H9 (cell line): ENCODE results near the gene P2RY14. TPM values are rescaled to one million over a fixed set of nuclear protein-coding genes. Genes with fewer than 3 reads are reported as not detected.

Experiments
- DNase-seq: peaks from one replicate; pipeline ENCODE4 v3.0.0-alpha.2; 2017
- H2AFZ ChIP-seq: one replicate; pipeline ENCODE4 v1.6.1; 2013; ENCODE audit warnings: mild to moderate bottlenecking, low read length, control low read depth, moderate library complexity
- H2AK5ac ChIP-seq: 2 replicates; pipeline ENCODE4 v1.6.1; 2013; ENCODE audit warnings: low read length, control low read depth, mixed read lengths; ENCODE audit not compliant: insufficient read length
- H2BK120ac ChIP-seq: one replicate; pipeline ENCODE4 v1.6.1; 2013; ENCODE audit warnings: low read depth, mild to moderate bottlenecking, low read length, control low read depth, inconsistent platforms; ENCODE audit not compliant: poor library complexity, severe bottlenecking
- H2BK12ac ChIP-seq: 2 replicates; pipeline ENCODE4 v1.6.1; 2013; ENCODE audit warnings: low read length, control low read depth, mixed read lengths, low read depth; ENCODE audit not compliant: insufficient read length
- H2BK15ac ChIP-seq: 2 replicates; pipeline ENCODE4 v1.6.1; 2013; ENCODE audit warnings: low read depth, low read length, control low read depth
- H2BK20ac ChIP-seq: one replicate; pipeline ENCODE4 v1.6.1; 2013; ENCODE audit warnings: low read depth, mild to moderate bottlenecking, low read length, control low read depth, inconsistent platforms; ENCODE audit not compliant: poor library complexity, severe bottlenecking
- H2BK5ac ChIP-seq: 2 replicates; pipeline ENCODE4 v1.6.1; 2013; ENCODE audit warnings: low read length, control low read depth, mixed read lengths; ENCODE audit not compliant: insufficient read length
- H3K14ac ChIP-seq: 2 replicates; pipeline ENCODE4 v1.6.1; 2013; ENCODE audit warnings: low read length, control low read depth; ENCODE audit not compliant: insufficient read depth
- H3K18ac ChIP-seq: 2 replicates; pipeline ENCODE4 v1.6.1; 2013; ENCODE audit warnings: low read depth, mild to moderate bottlenecking, mixed read lengths, low read length, control low read depth; ENCODE audit not compliant: insufficient read length
- H3K23ac ChIP-seq: 2 replicates; pipeline ENCODE4 v1.6.1; 2013; ENCODE audit warnings: low read length, control low read depth, mixed read lengths, low read depth; ENCODE audit not compliant: insufficient read length
- H3K23me2 ChIP-seq: 2 replicates; pipeline ENCODE4 v1.6.1; 2013; ENCODE audit warnings: low read depth, mild to moderate bottlenecking, mixed read lengths, low read length, control low read depth; ENCODE audit not compliant: insufficient read length, poor library complexity, severe bottlenecking
- H3K27ac ChIP-seq: 2 replicates; pipeline ENCODE4 v1.5.1; 2013; ENCODE audit warnings: low read length, control low read depth, mixed read lengths, low read depth; ENCODE audit not compliant: insufficient read length
- H3K27me3 ChIP-seq: 2 replicates; pipeline ENCODE4 v1.6.1; 2013; ENCODE audit warnings: low read length, control low read depth, inconsistent platforms; ENCODE audit not compliant: insufficient read depth
- H3K4ac ChIP-seq: 2 replicates; pipeline ENCODE4 v1.6.1; 2013; ENCODE audit warnings: low read depth, mild to moderate bottlenecking, control low read depth, inconsistent platforms, low read length, moderate library complexity
- H3K4me1 ChIP-seq: 2 replicates; pipeline ENCODE4 v1.6.1; 2013; ENCODE audit warnings: low read length, control low read depth, inconsistent platforms; ENCODE audit not compliant: insufficient read depth
- H3K4me2 ChIP-seq: 2 replicates; pipeline ENCODE4 v1.6.1; 2013; ENCODE audit warnings: low read length, control low read depth, mixed read lengths; ENCODE audit not compliant: insufficient read length, insufficient read depth
- H3K56ac ChIP-seq: 2 replicates; pipeline ENCODE4 v1.6.1; 2013; ENCODE audit warnings: low read depth, mild to moderate bottlenecking, mixed read lengths, low read length, control low read depth; ENCODE audit not compliant: insufficient read length
- H3K79me1 ChIP-seq: 2 replicates; pipeline ENCODE4 v1.6.1; 2013; ENCODE audit warnings: low read depth, mild to moderate bottlenecking, moderate library complexity, low read length, control low read depth, inconsistent platforms; ENCODE audit not compliant: insufficient read depth, poor library complexity, severe bottlenecking
- H3K79me2 ChIP-seq: 2 replicates; pipeline ENCODE4 v1.6.1; 2013; ENCODE audit warnings: low read length, control low read depth, inconsistent platforms; ENCODE audit not compliant: insufficient read depth
- H3K9ac ChIP-seq: 2 replicates; pipeline ENCODE4 v1.6.1; 2013; ENCODE audit warnings: low read length, control low read depth, mixed read lengths; ENCODE audit not compliant: insufficient read length; ENCODE audit errors: extremely low read depth
- H3K9me3 ChIP-seq: one replicate; pipeline ENCODE4 v1.6.1; 2013; ENCODE audit warnings: low read depth, low read length, inconsistent platforms; ENCODE audit not compliant: control insufficient read depth
- H3T11ph ChIP-seq: one replicate; pipeline ENCODE4 v1.6.1; 2013; ENCODE audit warnings: mild to moderate bottlenecking, low read length, control low read depth, inconsistent platforms
- H4K20me1 ChIP-seq: one replicate; pipeline ENCODE4 v1.6.1; 2013; ENCODE audit not compliant: control insufficient read depth, insufficient read length, insufficient read depth
- H4K5ac ChIP-seq: 2 replicates; pipeline ENCODE4 v1.6.1; 2013; ENCODE audit warnings: low read depth, mild to moderate bottlenecking, mixed read lengths, low read length, control low read depth; ENCODE audit not compliant: insufficient read length
- H4K8ac ChIP-seq: replicated peaks from 2 replicates; pipeline ENCODE4 v1.6.1; 2013; ENCODE audit warnings: low read length, control low read depth, mixed read lengths, low read depth; ENCODE audit not compliant: insufficient read length
- H4K91ac ChIP-seq: 2 replicates; pipeline ENCODE4 v1.6.1; 2013; ENCODE audit warnings: low read depth, mild to moderate bottlenecking, moderate library complexity, mixed read lengths, low read length, control low read depth; ENCODE audit not compliant: insufficient read length
- H3K27ac Mint-ChIP-seq, 3 experiments: 2 replicates in 2 of 3; 3 replicates in 1 of 3; pipeline ENCODE4 v1.8.0; 2020 to 2021; ENCODE audit warnings: mixed read lengths in 3 of 3, mild to moderate bottlenecking in 1 of 3, moderate library complexity in 1 of 3
- H3K27me3 Mint-ChIP-seq: 2 replicates; pipeline ENCODE4 v1.8.0; 2021; ENCODE audit warnings: low read depth, mild to moderate bottlenecking, moderate library complexity, mixed read lengths
- H3K36me3 Mint-ChIP-seq, 3 experiments: 2 replicates in 2 of 3; 3 replicates in 1 of 3; pipeline ENCODE4 v1.8.0; 2020 to 2021; ENCODE audit warnings: low read depth in 3 of 3, mixed read lengths in 3 of 3; ENCODE audit not compliant: insufficient read depth in 1 of 3
- H3K4me1 Mint-ChIP-seq, 2 experiments: 2 replicates each; pipeline ENCODE4 v1.8.0; 2020; ENCODE audit warnings: mixed read lengths in 2 of 2
- H3K4me3 Mint-ChIP-seq, 2 experiments: 2 replicates in 1 of 2; 3 replicates in 1 of 2; pipeline ENCODE4 v1.8.0; 2020 to 2021; ENCODE audit warnings: mild to moderate bottlenecking in 2 of 2, mixed read lengths in 2 of 2, moderate library complexity in 1 of 2
- H3K9me3 Mint-ChIP-seq, 2 experiments: 2 replicates in 1 of 2; 3 replicates in 1 of 2; pipeline ENCODE4 v1.8.0; 2020; ENCODE audit warnings: mild to moderate bottlenecking in 2 of 2, mixed read lengths in 2 of 2, moderate library complexity in 1 of 2
- WGBS: extraction: QIAGEN DNeasy Blood & Tissue Kit; methylation state at CpG from one replicate; pipeline ENCODE4 v1.1.7; 2013; ENCODE audit warnings: missing lambda C conversion rate, low lambda C conversion rate, mixed read lengths; ENCODE audit not compliant: insufficient read length; ENCODE audit errors: extremely low coverage; 5-methylcytosine and 5-hydroxymethylcytosine counted together
- total RNA-seq: library from RNA; stranded (reverse); gene quantifications from 2 replicates; pipeline ENCODE4 v1.2.1, GENCODE V29; 2021
- TF ChIP-seq, protein P1 (sequence below): fragments of 200-600 bp; sonication (generic); conservative IDR thresholded peaks from 3 replicates; pipeline ENCODE4 v1.8.0; 2021; ENCODE audit warnings: antibody characterized with exemption, mild to moderate bottlenecking

P2RY14 gene
- total RNA-seq, 1 experiment from 2014 or later, result not detected

DNA sequence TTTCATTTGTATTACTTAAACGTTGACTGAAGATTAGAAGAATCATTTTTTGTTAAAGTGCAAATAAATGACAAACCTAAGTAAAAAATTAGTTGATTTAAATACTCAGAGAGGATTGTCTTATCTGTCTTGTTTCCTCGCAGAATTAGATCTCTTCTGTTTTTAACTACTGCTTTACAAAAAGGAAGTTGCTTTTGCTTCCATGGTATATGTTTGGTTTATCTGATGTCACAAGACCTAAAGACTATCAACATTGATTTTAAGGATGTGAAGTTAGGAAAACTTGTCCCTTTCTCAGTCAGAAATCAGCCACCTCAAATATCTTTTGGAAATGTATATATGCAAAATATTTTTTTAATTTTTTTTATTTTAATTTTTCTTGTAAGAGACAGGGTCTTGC is 104.0 kb downstream of the P2RY14 start:
- H3K4ac ChIP-seq, result no peak overlapping the region
- TF ChIP-seq, protein P1, sequence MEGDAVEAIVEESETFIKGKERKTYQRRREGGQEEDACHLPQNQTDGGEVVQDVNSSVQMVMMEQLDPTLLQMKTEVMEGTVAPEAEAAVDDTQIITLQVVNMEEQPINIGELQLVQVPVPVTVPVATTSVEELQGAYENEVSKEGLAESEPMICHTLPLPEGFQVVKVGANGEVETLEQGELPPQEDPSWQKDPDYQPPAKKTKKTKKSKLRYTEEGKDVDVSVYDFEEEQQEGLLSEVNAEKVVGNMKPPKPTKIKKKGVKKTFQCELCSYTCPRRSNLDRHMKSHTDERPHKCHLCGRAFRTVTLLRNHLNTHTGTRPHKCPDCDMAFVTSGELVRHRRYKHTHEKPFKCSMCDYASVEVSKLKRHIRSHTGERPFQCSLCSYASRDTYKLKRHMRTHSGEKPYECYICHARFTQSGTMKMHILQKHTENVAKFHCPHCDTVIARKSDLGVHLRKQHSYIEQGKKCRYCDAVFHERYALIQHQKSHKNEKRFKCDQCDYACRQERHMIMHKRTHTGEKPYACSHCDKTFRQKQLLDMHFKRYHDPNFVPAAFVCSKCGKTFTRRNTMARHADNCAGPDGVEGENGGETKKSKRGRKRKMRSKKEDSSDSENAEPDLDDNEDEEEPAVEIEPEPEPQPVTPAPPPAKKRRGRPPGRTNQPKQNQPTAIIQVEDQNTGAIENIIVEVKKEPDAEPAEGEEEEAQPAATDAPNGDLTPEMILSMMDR, result no peak
- Mint-ChIP-seq H3K4me1 (peaks cover 11 to 18% of the 10 kb centered on the region in 2 experiments), H3K4me3 (no peak overlapping the region), H3K27ac (no peak overlapping the region), H3K27me3 (no peaks in the 10 kb centered on the region), H3K9me3 (no peaks in the 10 kb centered on the region), H3K36me3 (peaks cover 0 to 1% (median 0%) of the 10 kb centered on the region in 3 experiments; a peak in 1 of 7 replicates)
- H3K27me3 ChIP-seq, result no peaks in the 10 kb centered on the region
- no peak overlapping the region for H3K56ac ChIP-seq
- no peaks in the 10 kb centered on the region for H3K79me1 ChIP-seq
- no peaks in the 10 kb centered on the region for H3K9me3 ChIP-seq
- H2BK12ac ChIP-seq, result no peak overlapping the region
- H3K18ac ChIP-seq, result no peak overlapping the region
- no peak overlapping the region for H4K91ac ChIP-seq
- H3K4me1 ChIP-seq, result peaks cover 2% of the 10 kb centered on the region; the same call in 1 of the 2 replicates
- H2AK5ac ChIP-seq, result no peak overlapping the region
- no peak overlapping the region for H2BK5ac ChIP-seq
- no peak overlapping the region for H2BK20ac ChIP-seq
- no CpG with 5 or more reads among the region's 2 CpGs for WGBS
- no peak overlapping the region for H3K9ac ChIP-seq
- no peaks in the 10 kb centered on the region for H3K23me2 ChIP-seq
- H3K14ac ChIP-seq, result no peak overlapping the region
- no peak overlapping the region for H4K8ac ChIP-seq
- no peak for DNase-seq
- no peak overlapping the region for H3K23ac ChIP-seq
- no peak overlapping the region for H3K4me2 ChIP-seq
- H3K27ac ChIP-seq, result no peak overlapping the region
- no peak overlapping the region for H2AFZ ChIP-seq
- H2BK120ac ChIP-seq, result no peak overlapping the region
- H3K79me2 ChIP-seq, result no peaks in the 10 kb centered on the region
- no peak overlapping the region for H3T11ph ChIP-seq
- no peak overlapping the region for H4K5ac ChIP-seq
- no peak overlapping the region for H2BK15ac ChIP-seq
- H4K20me1 ChIP-seq, result no peaks in the 10 kb centered on the region
